ENCODE results near the gene KRT86. TPM values are rescaled to one million over a fixed set of nuclear protein-coding genes. Genes with fewer than 3 reads are reported as not detected.

Gene KRT86
- total and polyA plus RNA-seq, 7 experiments from 2014 or later = 0.13 to 1.5 TPM; not detected in 5

DNA sequence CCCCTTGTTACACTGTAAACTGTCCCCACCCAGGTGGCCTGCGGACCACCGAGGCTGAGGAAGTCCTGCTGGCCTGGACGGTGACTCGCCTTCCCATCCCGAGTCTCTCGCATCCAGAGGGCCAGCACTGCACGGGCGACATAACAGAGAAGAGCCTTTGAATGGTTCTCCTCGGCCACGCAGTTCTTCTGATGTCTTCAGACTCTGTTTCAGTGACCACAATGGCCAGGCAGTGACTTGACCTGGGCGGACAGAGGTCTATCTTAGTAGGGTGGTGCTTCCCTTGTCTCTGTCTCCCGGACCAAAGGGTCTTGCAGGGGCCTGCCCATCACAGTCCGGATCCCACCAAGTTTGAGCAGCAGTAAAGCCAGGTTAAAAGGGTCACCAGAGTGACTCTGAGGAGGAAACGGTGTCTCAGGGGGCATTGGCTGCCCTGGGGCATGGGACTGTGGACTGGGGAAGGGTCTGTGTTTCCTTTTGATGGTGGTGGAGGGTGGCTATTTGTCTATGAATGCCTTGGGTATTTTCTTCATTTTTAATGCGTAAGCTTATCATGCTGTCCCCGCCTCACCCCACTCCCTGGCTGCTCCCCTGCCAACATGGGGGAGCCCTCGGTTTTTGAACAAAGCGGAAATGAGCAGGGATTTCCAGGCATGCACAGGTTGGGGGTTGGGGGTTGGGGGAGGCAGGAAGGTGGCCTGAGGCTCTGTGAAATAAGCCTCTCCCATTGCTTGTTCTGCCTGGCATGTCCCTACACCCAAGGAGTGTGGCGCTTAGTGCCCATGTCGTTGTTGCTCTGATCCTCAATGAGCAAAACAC, 82.5 kb downstream of the KRT86 start:
- Histone ChIP-seq H3K9me3 (ENCODE audit: control insufficient read depth in 2 of 3, low read length in 3 of 3) (no peaks in the 10 kb centered on the region), H3K4me3 (ENCODE audit: low read length) (no peak overlapping the region), H3K27ac (ENCODE audit: low read depth, low read length) (no peak overlapping the region), H3K36me3 (ENCODE audit: control insufficient read depth in 2 of 3, insufficient read depth in 3 of 3, low read length in 3 of 3) (no peaks in the 10 kb centered on the region), H3K27me3 (ENCODE audit: control insufficient read depth in 2 of 2, insufficient read depth in 2 of 2, low read length in 2 of 2) (no peaks in the 10 kb centered on the region), H3K4me1 (ENCODE audit: control insufficient read depth in 2 of 2, insufficient read depth in 2 of 2, low read length in 2 of 2) (peaks cover 19 to 21% of the 10 kb centered on the region in 2 donors)
- Mint-ChIP-seq H3K4me1 (peaks cover 13 to 41% (median 35%) of the 10 kb centered on the region in 7 donors), H3K36me3 (no peaks in the 10 kb centered on the region), H3K9me3 (no peaks in the 10 kb centered on the region), H3K4me3 (no peak overlapping the region), H3K27me3 (peaks cover 0 to 19% (median 4%) of the 10 kb centered on the region in 5 donors), H3K27ac (no peak overlapping the region)
- ChIA-PET CTCF (no interaction called here), POLR2A (no interaction called here)
- no peak for DNase-seq
- ATAC-seq = no peak
- intact Hi-C loops (cut with micrococcal nuclease) = no loop called here

Other genes starting within 250 kb of the KRT86 start
- gene NR4A1, start 223.2 kb upstream of the KRT86 start, total RNA-seq = 100 to 1,000 TPM in 2 of 5 experiments, 1 to 10 TPM in 1, under 1 TPM in 2; 0.89 to 279 (median 7.1) TPM
- gene NR4A1, start 223.2 kb upstream of the KRT86 start, polyA plus RNA-seq = 1 to 10 TPM in 1 of 2 donors, under 1 TPM in 1; 0.28 to 1.1 TPM
- 10 to 100 TPM; 20.7 to 39.7 (median 34.3) TPM for gene ATG101, start 204.7 kb upstream of the KRT86 start, total RNA-seq
- 10 to 100 TPM; 20.9 to 30.9 TPM for gene ATG101, start 204.7 kb upstream of the KRT86 start, polyA plus RNA-seq
- gene SMIM41, start 194.9 kb upstream of the KRT86 start, total RNA-seq = under 1 TPM in 2 of 5 experiments, not detected in 3; 0.24 to 0.27 TPM
- gene SMIM41, start 194.9 kb upstream of the KRT86 start, polyA plus RNA-seq = not detected
- under 1 TPM in 1 of 5 experiments, not detected in 4; 0.12 TPM for gene KRT80, start 82.6 kb upstream of the KRT86 start, total RNA-seq
- gene KRT80, start 82.6 kb upstream of the KRT86 start, polyA plus RNA-seq = not detected
- gene KRT7, start 41.4 kb upstream of the KRT86 start, total RNA-seq = 10 to 100 TPM in 1 of 5 experiments, not detected in 4; 36.1 TPM
- not detected for gene KRT7, start 41.4 kb upstream of the KRT86 start, polyA plus RNA-seq
- under 1 TPM in 2 of 5 experiments, not detected in 3; 0.15 to 0.21 TPM for gene KRT81, start 16.9 kb downstream of the KRT86 start, total RNA-seq
- not detected for gene KRT81, start 16.9 kb downstream of the KRT86 start, polyA plus RNA-seq
- gene KRT83, start 46.8 kb downstream of the KRT86 start, total RNA-seq = not detected
- not detected for gene KRT83, start 46.8 kb downstream of the KRT86 start, polyA plus RNA-seq
- not detected for gene KRT85, start 92.8 kb downstream of the KRT86 start, total RNA-seq
- gene KRT85, start 92.8 kb downstream of the KRT86 start, polyA plus RNA-seq = not detected
- not detected for gene KRT84, start 111.0 kb downstream of the KRT86 start, total RNA-seq
- gene KRT84, start 111.0 kb downstream of the KRT86 start, polyA plus RNA-seq = not detected
- gene KRT82, start 131.7 kb downstream of the KRT86 start, total RNA-seq = not detected
- not detected for gene KRT82, start 131.7 kb downstream of the KRT86 start, polyA plus RNA-seq
- not detected for gene KRT75, start 159.7 kb downstream of the KRT86 start, total RNA-seq
- gene KRT75, start 159.7 kb downstream of the KRT86 start, polyA plus RNA-seq = not detected
- not detected for gene KRT6B, start 177.5 kb downstream of the KRT86 start, total RNA-seq
- gene KRT6B, start 177.5 kb downstream of the KRT86 start, polyA plus RNA-seq = not detected
- gene KRT6C, start 199.2 kb downstream of the KRT86 start, total RNA-seq = not detected
- not detected for gene KRT6C, start 199.2 kb downstream of the KRT86 start, polyA plus RNA-seq
- not detected for gene KRT6A, start 218.6 kb downstream of the KRT86 start, total RNA-seq
- gene KRT6A, start 218.6 kb downstream of the KRT86 start, polyA plus RNA-seq = not detected
- gene KRT5, start 245.7 kb downstream of the KRT86 start, total RNA-seq = under 1 TPM in 1 of 5 experiments, not detected in 4; 0.24 TPM
- not detected for gene KRT5, start 245.7 kb downstream of the KRT86 start, polyA plus RNA-seq